K562 (cell line): ENCODE data around the gene KIAA0930. TPM values are rescaled to one million over a fixed set of nuclear protein-coding genes. Genes with fewer than 3 reads are reported as not detected.

ENCODE experiments used
- ATAC-seq: fragments of 200-7000 bp; cut with Tn5 transposase; 3 replicates; pipeline ENCODE4 v1.9.1; 2020; ENCODE audit warnings: moderate library complexity
- BruUV-seq: library from RNA; stranded (reverse); fragments of 400-500 nt; replicated peaks from 2 replicates; lab custom pipeline; 2021; lab: Mats Ljungman, UMichigan
- CTCF ChIA-PET: fragments of 300-600 bp; formaldehyde crosslinking; extraction: SDS; loops from one replicate; lab custom pipeline; 2021; ENCODE audit warnings: low intra/inter-chr PET ratio; lab: Yijun Ruan, JAX
- POLR2A ChIA-PET: fragments of 300-600, 350-650 bp; sonication (Branson Sonifier 250); formaldehyde crosslinking; extraction: SDS; loops from one replicate; lab custom pipeline; 2021; ENCODE audit warnings: antibody characterized with exemption, inconsistent platforms; lab: Yijun Ruan, JAX
- DNase-seq, 4 experiments: peaks; one replicate each; pipeline versions ENCODE4 v3.0.0 to v3.0.0-alpha.2; 2011 to 2018; ENCODE audit warnings: low spot score in 3 of 4, mixed read lengths in 3 of 4; ENCODE audit errors: extremely low read depth in 1 of 4
- FAIRE-seq: peaks from 2 replicates; lab custom pipeline; 2011; peaks lifted over from hg19 to GRCh38; lab: Jason Lieb, UNC
- H2AFZ ChIP-seq: 2 replicates; pipeline ENCODE4 v1.6.0; 2011; ENCODE audit warnings: low read depth, low read length, control low read depth, inconsistent platforms
- H3K27ac ChIP-seq: fragments of 200-600 bp; 3 replicates; pipeline ENCODE4 v1.8.0; 2011; ENCODE audit warnings: low read depth, mild to moderate bottlenecking, control low read depth, inconsistent platforms, low read length, moderate library complexity, mixed read lengths; ENCODE audit errors: extremely low read depth
- H3K27me3 ChIP-seq, 2 experiments: fragments of 300-600 bp in 1 of 2; 2 replicates in 1 of 2; 3 replicates in 1 of 2; pipeline versions ENCODE4 v1.6.0 to v1.8.0; 2011; ENCODE audit warnings: inconsistent platforms in 2 of 2, low read length in 2 of 2, mild to moderate bottlenecking in 1 of 2, mixed read lengths in 1 of 2, moderate library complexity in 1 of 2; ENCODE audit not compliant: control insufficient read depth in 2 of 2, insufficient read depth in 2 of 2
- H3K36me3 ChIP-seq: fragments of 300-600 bp; 3 replicates; pipeline ENCODE4 v1.8.0; 2011; ENCODE audit warnings: mild to moderate bottlenecking, low read length, inconsistent platforms; ENCODE audit not compliant: control insufficient read depth, insufficient read depth
- H3K4me1 ChIP-seq, 2 experiments: fragments of 200-600 bp in 1 of 2; replicated peaks in 1 of 2; 2 replicates in 1 of 2; 3 replicates in 1 of 2; pipeline versions ENCODE4 v1.5.1 to v1.8.0; 2011; ENCODE audit warnings: inconsistent platforms in 2 of 2, low read length in 2 of 2, mild to moderate bottlenecking in 1 of 2, mixed read lengths in 1 of 2, moderate library complexity in 1 of 2; ENCODE audit not compliant: control insufficient read depth in 2 of 2, insufficient read depth in 2 of 2
- H3K4me2 ChIP-seq: 2 replicates; pipeline ENCODE4 v1.6.1; 2011; ENCODE audit warnings: low read length, control low read depth, inconsistent platforms, mixed read lengths; ENCODE audit not compliant: insufficient read depth
- H3K4me3 ChIP-seq: fragments of 200-600 bp; sonication (generic), shearing (Covaris generic); 2 replicates; pipeline ENCODE4 v1.5.1; 2016; ENCODE audit warnings: control low read depth, inconsistent platforms
- H3K79me2 ChIP-seq: fragments of 200-600 bp; 3 replicates; pipeline ENCODE4 v1.8.0; 2011; ENCODE audit warnings: low read length, inconsistent platforms; ENCODE audit not compliant: control insufficient read depth, insufficient read depth
- H3K9ac ChIP-seq, 2 experiments: 2 replicates each; pipeline versions ENCODE4 v1.6.0 to v1.6.1; 2011; ENCODE audit warnings: low read depth in 2 of 2, low read length in 2 of 2, control low read depth in 1 of 2, inconsistent platforms in 1 of 2, mild to moderate bottlenecking in 1 of 2, mixed read lengths in 1 of 2; ENCODE audit not compliant: insufficient read depth in 1 of 2
- H3K9me1 ChIP-seq: one replicate; pipeline ENCODE4 v1.6.0; 2011; ENCODE audit warnings: inconsistent platforms, mild to moderate bottlenecking, low read length, moderate library complexity; ENCODE audit not compliant: control insufficient read depth, insufficient read depth
- H3K9me3 ChIP-seq: replicated peaks from 2 replicates; pipeline ENCODE4 v1.5.1; 2011; ENCODE audit warnings: low read depth, low read length, inconsistent platforms; ENCODE audit not compliant: control insufficient read depth, insufficient read depth
- H4K20me1 ChIP-seq: replicated peaks from 2 replicates; pipeline ENCODE4 v1.6.1; 2011; ENCODE audit warnings: low read length, inconsistent platforms, mixed read lengths; ENCODE audit not compliant: control insufficient read depth, insufficient read depth
- E2F6 ChIP-seq, 2 experiments: IDR thresholded peaks; 2 replicates each; pipeline ENCODE4 v1.6.1; 2011; ENCODE audit warnings: borderline replicate concordance in 1 of 2, control low read depth in 1 of 2, low read depth in 1 of 2, low read length in 1 of 2, mild to moderate bottlenecking in 1 of 2, mixed read lengths in 1 of 2, moderate library complexity in 1 of 2; ENCODE audit not compliant: insufficient read depth in 1 of 2, insufficient read length in 1 of 2, poor library complexity in 1 of 2, severe bottlenecking in 1 of 2; ENCODE audit errors: extremely low read depth in 1 of 2
- ELK1 ChIP-seq: sonication (generic); formaldehyde crosslinking; IDR thresholded peaks from 2 replicates; pipeline ENCODE4 v1.8.1; 2022; ENCODE audit warnings: missing genetic modification reagents
- PURB ChIP-seq: sonication (generic); formaldehyde crosslinking; IDR thresholded peaks from 2 replicates; pipeline ENCODE4 v1.9.0; 2021; ENCODE audit warnings: low read depth, mild to moderate bottlenecking, missing genetic modification reagents
- SMARCC2 ChIP-seq: fragments of 450-650 bp; IDR thresholded peaks from 2 replicates; pipeline ENCODE4 v1.6.1; 2017; ENCODE audit warnings: antibody characterized with exemption, moderate library complexity, mild to moderate bottlenecking, low read depth
- TCFL5 ChIP-seq: fragments of 250-450 bp; sonication (Bioruptor Pico); conservative IDR thresholded peaks from 2 replicates; pipeline ENCODE4 v1.6.1; 2021; ENCODE audit warnings: mild to moderate bottlenecking, moderate library complexity, matching md5 sums
- ZFP91 ChIP-seq: sonication (generic); formaldehyde crosslinking; IDR thresholded peaks from 2 replicates; pipeline ENCODE4 v1.8.0; 2022; ENCODE audit warnings: mild to moderate bottlenecking, missing genetic modification reagents
- ZNF24 ChIP-seq: fragments of 450-650 bp; IDR thresholded peaks from 2 replicates; pipeline ENCODE4 v1.6.1; 2016
- ZNF766 ChIP-seq: fragments of 200-800 bp; sonication (Bioruptor generic); conservative IDR thresholded peaks from 2 replicates; pipeline ENCODE4 v1.6.1; 2016; ENCODE audit warnings: missing genetic modification characterization, missing compliant biosample characterization
- WGBS: fragments of 100-300 bp; shearing (Covaris generic); methylation state at CpG from one replicate; pipeline ENCODE4 v1.1.6; 2016; ENCODE audit warnings: low coverage, mixed read lengths; ENCODE audit not compliant: insufficient coverage; ENCODE audit errors: missing lambda C conversion rate; 5-methylcytosine and 5-hydroxymethylcytosine counted together
- in situ Hi-C: fragments of 300-500 bp; cut with MboI; formaldehyde crosslinking; loops from 4 replicates; pipeline ENCODE4 v1.15.0; 2018; ENCODE audit warnings: inconsistent platforms, mixed read lengths
- intact Hi-C: fragments of 100-400 bp; cut with micrococcal nuclease; formaldehyde crosslinking; loops from 2 replicates; pipeline ENCODE4 v1.14.2; 2022
- polyA plus RNA-seq, 8 experiments: library from polyadenylated mRNA; depleted of rRNA in 4 of 8; stranded (reverse) in 5 of 8; unstranded in 3 of 8; fragments of >200 nt; fragmentation: Nextera tagmentation in 2 of 8; fragmentation: Illumina TruSeq in 1 of 8; extraction: Ambion mirVana in 2 of 8; extraction: Trizol in 1 of 8; gene quantifications; 2 replicates each; pipeline versions ENCODE4 v1.2.1 to v1.2.3, GENCODE V29; 2011 to 2014; ENCODE audit warnings: inconsistent platforms in 1 of 8, missing spikeins in 1 of 8
- total RNA-seq, 7 experiments: library from RNA; depleted of rRNA in 6 of 7; stranded (reverse); fragments of >200 nt in 6 of 7; fragmentation: Illumina TruSeq in 2 of 7; extraction: Trizol in 2 of 7; gene quantifications; 2 replicates each; pipeline versions ENCODE4 v1.2.1 to v1.2.3, GENCODE V29; 2011 to 2021; ENCODE audit warnings: low replicate concordance in 1 of 7

The KIAA0930 gene
- total and polyA plus RNA-seq, 9 of the 15 experiments (the other 6 are each of a cell fraction or from before 2014, with no cell fraction given), result 0.24 to 12.1 (median 6.4) TPM

- TF ChIP-seq ZFP91 (CRISPR knock-in tag) (no peak), TCFL5 (no peak)
These were observed 31.0 kb upstream of the KIAA0930 start (continued) for GRCh38 chr22:45271667-45272201.

GRCh38 chr22:45270095-45271020, 29.7 kb upstream of the KIAA0930 start:
- Histone ChIP-seq H3K27ac (no peak overlapping the region), H3K27me3 (no peaks in the 10 kb centered on the region; a peak in 2 of 5 replicates), H4K20me1 (no peaks in the 10 kb centered on the region), H3K36me3 (no peaks in the 10 kb centered on the region), H3K9me1 (no peaks in the 10 kb centered on the region), H3K4me2 (no peak overlapping the region), H3K9me3 (no peaks in the 10 kb centered on the region), H3K79me2 (no peaks in the 10 kb centered on the region), H3K9ac (no peak overlapping the region), H3K4me3 (no peak overlapping the region), H2AFZ (no peak overlapping the region), H3K4me1 (peaks cover 0 to 9% of the 10 kb centered on the region in 2 experiments; a peak in 3 of 5 replicates)
- TF ChIP-seq ELK1 (CRISPR knock-in tag), result no peak
- TF ChIP-seq ZNF24, result peak; percentile 84; the same call in 1 of the 2 replicates
- no peak for TF ChIP-seq PURB
- TF ChIP-seq ZNF766 (CRISPR knock-in tag), result no peak
- no peak for TF ChIP-seq SMARCC2
- peak in 1 of 2 experiments; percentile 60 for TF ChIP-seq E2F6 (IDR thresholded peaks at IDR 0.05; ENCODE audit: borderline replicate concordance in 1 of 2, extremely low read depth in 1 of 2, insufficient read depth in 1 of 2, insufficient read length in 1 of 2, low read depth in 1 of 2, low read length in 1 of 2, poor library complexity in 1 of 2, severe bottlenecking in 1 of 2)
- CTCF ChIA-PET, result no interaction called here
- no peak for DNase-seq
- POLR2A ChIA-PET, result no interaction called here
- intact Hi-C loops, result no loop called here
- no TSS peak for BruUV-seq
- WGBS, result 36% methylated on average over 11 of the region's 16 CpGs
- no peak for ATAC-seq
- no peak for FAIRE-seq
- in situ Hi-C loops, result no loop called here
